Measurements from ENCODE around the gene ZSWIM3. TPM values are rescaled to one million over a fixed set of nuclear protein-coding genes. Genes with fewer than 3 reads are reported as not detected.

The ZSWIM3 gene
- total RNA-seq, 2 donors from 2014 or later: 5.5 to 6.4 TPM

DNA sequence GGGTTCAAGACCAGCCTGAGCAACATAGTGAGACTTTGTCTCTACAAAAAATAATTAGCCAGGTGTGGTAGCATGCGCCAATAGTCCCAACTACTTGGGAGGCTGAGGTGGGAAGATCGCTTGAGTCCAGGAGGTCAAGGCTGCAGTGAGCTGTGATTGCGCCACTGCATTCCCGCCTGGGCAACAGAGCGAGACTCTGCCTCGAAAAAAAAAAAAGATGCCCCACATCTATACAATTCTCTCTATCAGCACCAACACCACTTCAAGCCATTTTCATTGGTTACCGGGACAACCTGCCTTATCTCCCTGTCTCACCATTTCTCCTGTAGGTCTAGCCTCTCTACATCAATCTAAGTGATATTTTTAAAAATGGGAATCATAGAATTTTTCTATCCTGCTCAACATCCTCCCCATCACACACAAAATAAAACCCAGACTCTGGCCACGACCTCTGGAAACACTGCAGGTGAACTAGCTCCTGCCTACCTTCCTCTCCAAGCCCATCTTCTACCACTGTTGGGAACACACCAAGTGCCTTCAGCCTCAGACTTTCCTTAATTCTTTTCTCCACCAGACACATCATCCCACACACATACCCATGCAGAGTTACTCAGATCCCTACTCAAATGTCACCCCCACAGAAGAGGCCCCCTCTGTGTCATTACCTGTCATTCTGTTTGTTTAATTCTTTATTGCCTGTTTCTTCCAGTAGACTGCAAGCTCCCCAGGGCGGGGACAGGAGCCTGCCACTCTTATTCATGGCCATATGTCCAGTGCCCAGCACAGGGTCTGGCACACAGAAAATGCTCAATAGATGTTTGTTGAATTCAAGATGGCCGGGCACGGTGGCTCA lies 64.1 kb downstream of the ZSWIM3 start:
- Mint-ChIP-seq H3K9me3 (no peaks in the 10 kb centered on the region), H3K36me3 (no peaks in the 10 kb centered on the region)

DNA sequence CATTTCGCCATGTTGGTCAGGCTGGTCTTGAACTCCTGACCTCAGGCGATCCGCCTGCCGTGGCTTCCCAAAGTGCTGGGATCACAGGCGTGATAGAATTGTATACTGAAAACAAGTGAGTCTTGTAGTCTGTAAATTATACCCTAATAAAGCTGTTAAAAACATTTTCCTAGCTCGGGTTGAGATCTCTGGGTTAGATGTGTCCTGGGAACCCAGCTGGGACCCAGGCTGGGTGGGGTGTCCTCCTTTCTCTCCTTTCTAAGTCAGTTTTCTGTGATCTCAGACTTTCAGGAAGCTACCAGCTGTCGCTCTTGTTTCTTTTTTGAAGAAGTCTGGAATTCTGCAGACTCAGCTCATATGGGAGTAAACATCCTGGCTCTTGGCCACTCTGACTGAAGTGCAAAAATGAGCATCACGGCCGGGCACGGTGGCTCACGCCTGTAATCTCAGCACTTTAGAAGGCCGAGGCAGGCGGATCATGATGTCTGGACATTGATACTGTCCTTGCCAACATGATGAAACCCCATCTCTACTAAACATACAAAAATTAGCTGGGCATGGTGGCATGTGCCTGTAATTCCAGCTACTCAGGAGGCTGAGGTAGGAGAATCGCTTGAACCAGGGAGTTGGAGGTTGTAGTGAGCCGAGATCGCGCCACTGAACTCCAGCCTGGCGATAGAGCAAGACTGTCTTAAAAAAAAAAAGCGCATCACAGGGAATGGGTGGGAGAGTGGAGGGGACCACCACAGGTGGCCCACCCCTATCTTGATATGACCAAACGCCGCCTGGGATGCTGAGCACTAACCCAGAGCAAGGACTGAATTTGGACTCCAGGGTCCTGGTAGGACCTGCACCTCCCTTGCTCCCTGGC lies 67.2 kb downstream of the ZSWIM3 start:
- no peaks in the 10 kb centered on the region for H3K36me3 Mint-ChIP-seq
- no peaks in the 10 kb centered on the region for H3K4me1 Mint-ChIP-seq (ENCODE audit: low read depth in 2 of 2)
- H3K9me3 Mint-ChIP-seq: no peaks in the 10 kb centered on the region
- ATAC-seq (no peak), DNase-seq (ENCODE audit: low spot score) (no peak)
- no peak overlapping the region for H3K27ac Mint-ChIP-seq
- peaks cover 10 to 14% of the 10 kb centered on the region in 2 donors for H3K27me3 Mint-ChIP-seq
- no peak overlapping the region for H3K4me3 Mint-ChIP-seq

More for the DNA sequence above, 64.1 kb downstream of the ZSWIM3 start:
- Mint-ChIP-seq H3K4me1 (ENCODE audit: low read depth in 2 of 2) (no peaks in the 10 kb centered on the region), H3K27ac (no peak overlapping the region), H3K27me3 (peaks cover 10 to 16% of the 10 kb centered on the region in 2 donors), H3K4me3 (no peak overlapping the region)
- DNase-seq (ENCODE audit: low spot score) (no peak), ATAC-seq (no peak)

DNA sequence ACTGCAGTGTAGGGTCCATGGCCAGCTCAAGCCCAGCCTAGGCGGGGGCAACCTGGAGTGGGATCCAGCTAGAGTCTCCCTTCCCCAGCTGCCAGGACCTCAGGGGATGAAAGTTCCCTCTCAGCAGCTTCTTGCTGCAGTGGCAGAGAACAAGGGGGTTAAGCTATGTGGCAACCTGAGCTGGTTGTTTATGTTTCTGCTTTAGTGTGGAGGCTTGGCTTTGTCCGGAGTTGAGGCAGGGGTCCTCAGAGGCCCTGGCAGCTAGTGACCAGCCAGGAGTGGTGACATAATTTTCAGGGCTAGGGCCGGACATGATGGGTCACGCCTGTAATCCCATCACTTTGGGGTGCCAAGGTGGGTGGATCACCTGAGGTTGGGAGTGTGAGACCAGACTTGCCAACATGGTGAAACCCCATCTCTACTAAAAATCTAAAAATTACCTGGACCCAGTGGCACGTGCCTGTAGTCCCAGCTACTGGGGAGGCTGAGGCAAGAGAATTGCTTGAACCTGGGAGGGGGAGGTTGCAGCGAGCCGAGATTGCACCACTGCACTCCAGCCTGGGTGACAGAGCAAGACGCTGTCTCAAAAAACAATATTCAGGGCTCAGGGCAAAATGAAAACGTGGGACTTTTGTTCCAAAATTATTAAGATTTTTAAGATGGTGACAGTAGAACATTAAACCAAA lies 68.5 kb downstream of the ZSWIM3 start:
- ATAC-seq: no peak
- no peak overlapping the region for H3K27ac Mint-ChIP-seq
- no peak for DNase-seq (ENCODE audit: low spot score)
- H3K27me3 Mint-ChIP-seq: peaks cover 10% of the 10 kb centered on the region in 2 donors
- H3K4me1 Mint-ChIP-seq (ENCODE audit: low read depth in 2 of 2): no peaks in the 10 kb centered on the region
- H3K4me3 Mint-ChIP-seq: no peak overlapping the region
- no peaks in the 10 kb centered on the region for H3K36me3 Mint-ChIP-seq
- H3K9me3 Mint-ChIP-seq: no peaks in the 10 kb centered on the region

DNA sequence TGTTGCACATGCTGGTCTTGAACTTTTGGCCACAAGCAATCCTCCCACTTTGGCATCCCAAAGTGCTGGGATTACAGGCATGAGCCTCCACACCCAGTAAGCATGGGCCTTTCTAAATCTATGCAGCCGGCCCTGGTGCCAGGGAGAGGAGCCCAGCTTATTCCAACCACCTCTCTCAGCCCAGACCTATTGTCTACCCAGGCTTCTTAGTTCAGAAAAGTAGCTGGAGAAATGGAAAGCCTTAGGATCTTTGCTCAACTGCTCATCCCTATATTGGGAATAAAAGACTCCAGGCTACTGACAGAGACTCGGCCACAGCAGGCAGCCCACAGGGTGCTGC lies 69.3 kb downstream of the ZSWIM3 start:
- Mint-ChIP-seq H3K27me3 (peaks cover 4 to 5% of the 10 kb centered on the region in 2 donors), H3K4me1 (ENCODE audit: low read depth in 2 of 2) (no peaks in the 10 kb centered on the region), H3K27ac (no peak overlapping the region), H3K4me3 (no peak overlapping the region), H3K36me3 (no peaks in the 10 kb centered on the region), H3K9me3 (no peaks in the 10 kb centered on the region)
- ATAC-seq (no peak), DNase-seq (ENCODE audit: low spot score) (no peak)

DNA sequence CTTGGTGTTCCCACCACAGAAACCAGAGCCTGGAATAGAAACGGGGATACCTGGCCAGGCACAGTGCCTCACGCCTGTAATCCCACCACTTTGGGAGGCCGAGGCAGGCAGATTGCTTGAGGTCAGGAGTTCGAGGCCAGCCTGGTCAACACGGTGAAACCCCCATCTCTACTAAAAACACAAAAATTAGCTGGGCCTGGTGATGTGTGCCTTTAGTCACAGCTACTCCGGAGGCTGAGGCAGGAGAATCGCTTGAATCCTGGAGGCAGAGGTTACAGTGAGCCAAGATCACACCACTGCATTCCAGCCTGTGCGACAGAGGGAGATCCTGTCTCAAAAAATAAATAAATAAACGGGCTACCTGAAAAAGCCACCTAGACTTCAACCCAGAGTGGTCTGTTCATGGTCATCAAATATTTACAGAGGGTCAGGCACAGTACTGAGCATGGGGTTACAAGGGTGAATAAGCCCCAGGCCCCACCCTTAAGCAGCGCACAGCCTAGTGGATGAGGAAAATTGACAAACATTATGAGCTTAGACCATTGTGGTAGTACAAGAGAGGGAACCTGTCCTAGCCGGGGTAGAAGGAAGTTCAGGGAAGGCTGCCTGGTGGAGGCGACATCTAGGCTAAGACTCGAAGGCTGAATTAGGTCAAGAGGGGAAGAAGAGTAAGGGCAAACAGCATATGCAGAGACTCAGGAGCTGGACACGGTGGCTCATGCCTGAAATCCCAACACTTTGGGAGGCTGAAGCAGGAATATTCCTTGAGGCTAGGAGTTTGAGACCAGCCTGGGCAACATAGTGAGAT lies 69.9 kb downstream of the ZSWIM3 start:
- no peak overlapping the region for H3K4me3 Mint-ChIP-seq
- no peaks in the 10 kb centered on the region for H3K36me3 Mint-ChIP-seq
- no peaks in the 10 kb centered on the region for H3K4me1 Mint-ChIP-seq (ENCODE audit: low read depth in 2 of 2)
- H3K27ac Mint-ChIP-seq: no peak overlapping the region
- peaks cover 0 to 3% of the 10 kb centered on the region in 2 donors for H3K27me3 Mint-ChIP-seq
- DNase-seq (ENCODE audit: low spot score): no peak
- ATAC-seq: no peak
- no peaks in the 10 kb centered on the region for H3K9me3 Mint-ChIP-seq

Other genes with a start within 250 kb of the ZSWIM3 start
- gene WFDC10A, start 227.9 kb upstream of the ZSWIM3 start, total RNA-seq: not detected
- gene WFDC9, start 226.3 kb upstream of the ZSWIM3 start, total RNA-seq: not detected
- gene WFDC11, start 187.4 kb upstream of the ZSWIM3 start, total RNA-seq: not detected
- not detected for gene WFDC13, start 155.6 kb upstream of the ZSWIM3 start, total RNA-seq
- gene WFDC10B, start 152.6 kb upstream of the ZSWIM3 start, total RNA-seq: not detected
- not detected for gene SPINT4, start 135.3 kb upstream of the ZSWIM3 start, total RNA-seq
- not detected for gene WFDC3, start 65.7 kb upstream of the ZSWIM3 start, total RNA-seq
- gene DNTTIP1, start 65.7 kb upstream of the ZSWIM3 start, total RNA-seq: 10 to 100 TPM; 25.5 to 30.4 TPM
- gene UBE2C, start 45.0 kb upstream of the ZSWIM3 start, total RNA-seq: 100 to 1,000 TPM in 1 of 2 donors, 10 to 100 TPM in 1; 89.7 to 139 TPM
- gene TNNC2, start 30.3 kb upstream of the ZSWIM3 start, total RNA-seq: not detected
- gene SNX21, start 23.8 kb upstream of the ZSWIM3 start, total RNA-seq: 1 to 10 TPM; 1.5 to 2.2 TPM
- 10 to 100 TPM; 24.4 to 26.2 TPM for gene ACOT8, start 222 bp upstream of the ZSWIM3 start, total RNA-seq
- 1 to 10 TPM; 2.7 to 3.2 TPM for gene ZSWIM1, start 23.6 kb downstream of the ZSWIM3 start, total RNA-seq
- gene SPATA25, start 30.0 kb downstream of the ZSWIM3 start, total RNA-seq: 1 to 10 TPM in 1 of 2 donors, not detected in 1; 1.0 TPM
- gene NEURL2, start 33.6 kb downstream of the ZSWIM3 start, total RNA-seq: 1 to 10 TPM in 1 of 2 donors, under 1 TPM in 1; 0.29 to 1.9 TPM
- 10 to 100 TPM; 42.2 to 55.6 TPM for gene CTSA, start 33.7 kb downstream of the ZSWIM3 start, total RNA-seq
- 1 to 10 TPM; 3.0 to 8.8 TPM for gene PLTP, start 54.5 kb downstream of the ZSWIM3 start, total RNA-seq
- gene PCIF1, start 77.1 kb downstream of the ZSWIM3 start, total RNA-seq: 10 to 100 TPM; 33.7 to 41.1 TPM
- gene ZNF335, start 114.6 kb downstream of the ZSWIM3 start, total RNA-seq: 10 to 100 TPM; 44.4 to 62.6 TPM
- gene MMP9, start 151.3 kb downstream of the ZSWIM3 start, total RNA-seq: under 1 TPM in 1 of 2 donors, not detected in 1; 0.17 TPM
- not detected for gene SLC12A5, start 171.6 kb downstream of the ZSWIM3 start, total RNA-seq
- gene NCOA5, start 232.3 kb downstream of the ZSWIM3 start, total RNA-seq: 10 to 100 TPM; 33.9 to 34.2 TPM

Data from natural killer cell treated with Interleukin-12 subunit alpha and Interleukin-12 subunit beta and Interleukin-15 and Interleukin-18, amount 100 ng/mL, for 72 hours (primary cell).